T-helper 2 cell treated with Interferon-gamma antibody and Interleukin-4, amounts not matched to agents 5 μg/mL and 100 μg/mL, for 36 hours (primary cell): Measurements from ENCODE around the gene PNPLA5.
A peak's percentile ranks its signal among the peaks of the same experiment; 100 is the strongest.

Source experiments
- DNase-seq: peaks from one replicate; pipeline ENCODE4 v3.0.0; 2021; ENCODE audit warnings: low spot score
- H3K27ac Mint-ChIP-seq: one replicate; pipeline ENCODE4 v1.8.0; 2021; ENCODE audit warnings: mild to moderate bottlenecking, mixed read lengths
- H3K27me3 Mint-ChIP-seq: one replicate; pipeline ENCODE4 v1.8.0; 2021; ENCODE audit warnings: low read depth, mixed read lengths
- H3K36me3 Mint-ChIP-seq: one replicate; pipeline ENCODE4 v1.8.0; 2021; ENCODE audit warnings: low read depth, mixed read lengths
- H3K4me1 Mint-ChIP-seq: one replicate; pipeline ENCODE4 v1.8.0; 2021; ENCODE audit warnings: low read depth, mixed read lengths
- H3K4me3 Mint-ChIP-seq: one replicate; pipeline ENCODE4 v1.8.0; 2022; ENCODE audit warnings: mild to moderate bottlenecking, moderate library complexity, mixed read lengths
- H3K9me3 Mint-ChIP-seq: one replicate; pipeline ENCODE4 v1.8.0; 2021; ENCODE audit warnings: mixed read lengths

PNPLA5 gene

GRCh38 chr22:43892183-43892894 is 526 bp upstream of the PNPLA5 start:
- Mint-ChIP-seq H3K27ac (no peak overlapping the region), H3K4me1 (no peaks in the 10 kb centered on the region), H3K9me3 (no peaks in the 10 kb centered on the region), H3K4me3 (no peak overlapping the region), H3K27me3 (peaks cover 33% of the 10 kb centered on the region), H3K36me3 (no peaks in the 10 kb centered on the region)
- DNase-seq = no peak

DNA sequence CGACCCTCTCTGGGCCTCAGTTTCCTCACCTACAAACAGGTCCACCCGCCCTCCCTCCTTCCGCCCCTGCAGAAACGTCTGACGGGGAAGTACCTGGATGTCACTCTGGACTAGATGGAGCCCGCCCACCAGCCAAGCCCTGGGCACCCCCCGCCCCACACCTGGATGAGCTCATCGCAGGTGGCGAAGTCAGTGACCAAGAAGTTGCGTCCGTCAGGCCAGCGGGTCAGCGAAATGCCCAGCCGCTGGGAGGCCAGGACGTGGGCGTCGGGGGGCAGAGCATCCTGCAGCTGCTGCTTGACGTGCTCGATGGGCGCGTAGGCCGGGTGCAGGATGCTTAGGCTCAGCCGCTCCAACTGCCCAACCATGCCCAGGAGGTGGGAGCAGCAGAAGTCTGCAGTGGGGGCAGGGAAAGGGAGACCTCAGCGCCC is 897 bp downstream of the PNPLA5 start:
- Mint-ChIP-seq H3K27me3 (peaks cover 33% of the 10 kb centered on the region), H3K9me3 (no peaks in the 10 kb centered on the region), H3K36me3 (no peaks in the 10 kb centered on the region), H3K27ac (no peak overlapping the region), H3K4me3 (no peak overlapping the region), H3K4me1 (no peaks in the 10 kb centered on the region)
- DNase-seq = no peak

GRCh38 chr22:43889860-43890253 is 2.0 kb downstream of the PNPLA5 start:
- Mint-ChIP-seq H3K36me3 (no peaks in the 10 kb centered on the region), H3K27ac (no peak overlapping the region), H3K4me1 (no peaks in the 10 kb centered on the region), H3K9me3 (no peaks in the 10 kb centered on the region), H3K27me3 (peaks cover 33% of the 10 kb centered on the region), H3K4me3 (no peak overlapping the region)
- DNase-seq = no peak

DNA sequence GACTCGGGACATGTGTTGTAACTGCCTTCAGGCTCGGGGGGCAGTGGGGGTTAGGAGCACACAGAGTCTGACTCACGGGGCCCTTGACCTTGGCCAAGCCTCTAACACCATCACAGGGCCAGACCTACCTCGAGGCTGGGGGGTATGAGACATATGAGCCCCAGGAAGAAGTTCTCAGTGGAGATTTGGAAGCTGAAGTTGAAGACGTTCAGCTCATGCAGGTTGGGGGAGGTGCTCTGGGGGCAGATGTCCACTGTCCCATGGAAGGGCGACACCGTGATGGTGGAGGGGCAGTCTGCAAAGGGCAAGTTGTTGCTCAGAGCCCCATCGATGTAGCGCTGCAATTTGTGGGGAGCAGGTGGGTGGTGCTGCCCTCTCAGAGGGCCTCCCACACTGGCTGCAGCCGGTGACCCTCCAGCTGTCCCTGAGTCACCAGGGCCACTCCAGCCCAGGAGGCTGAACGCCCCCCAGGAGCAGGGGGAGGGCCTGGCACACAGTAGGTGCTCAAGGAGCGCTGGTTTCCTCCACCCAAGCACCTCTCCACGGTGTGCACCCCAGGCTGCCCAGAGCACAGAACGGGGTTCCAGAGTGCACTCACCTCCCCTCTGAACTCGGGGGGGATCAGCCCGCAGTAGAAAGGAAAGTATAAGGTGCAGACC is 2.5 kb downstream of the PNPLA5 start:
- DNase-seq = no peak
- Mint-ChIP-seq H3K27ac (no peak overlapping the region), H3K9me3 (no peaks in the 10 kb centered on the region), H3K4me3 (no peak overlapping the region), H3K4me1 (no peaks in the 10 kb centered on the region), H3K27me3 (peaks cover 33% of the 10 kb centered on the region), H3K36me3 (no peaks in the 10 kb centered on the region)

DNA sequence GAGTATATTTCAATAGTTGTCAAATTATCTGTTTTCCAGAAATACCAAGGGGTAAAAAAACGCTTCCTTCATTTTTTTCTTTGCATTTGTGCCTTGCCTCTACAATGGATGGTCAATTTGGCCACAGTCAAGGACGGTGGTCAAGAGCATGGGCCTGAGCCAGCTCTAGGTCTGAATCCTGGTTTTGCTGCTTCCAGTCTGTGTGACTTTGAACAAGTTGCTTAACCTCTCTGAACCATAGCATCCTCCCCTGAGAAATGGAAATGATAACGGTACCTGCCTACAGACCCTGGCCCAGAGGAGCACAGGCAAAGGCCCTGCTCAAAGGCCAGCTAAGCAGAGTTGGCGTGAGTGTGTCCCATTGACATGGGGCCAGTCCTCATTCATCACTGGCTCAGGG is 3.1 kb downstream of the PNPLA5 start:
- no peak overlapping the region for H3K4me3 Mint-ChIP-seq
- no peak for DNase-seq
- no peaks in the 10 kb centered on the region for H3K9me3 Mint-ChIP-seq
- no peaks in the 10 kb centered on the region for H3K36me3 Mint-ChIP-seq
- no peaks in the 10 kb centered on the region for H3K4me1 Mint-ChIP-seq
- no peak overlapping the region for H3K27ac Mint-ChIP-seq
- H3K27me3 Mint-ChIP-seq = peaks cover 31% of the 10 kb centered on the region

DNA sequence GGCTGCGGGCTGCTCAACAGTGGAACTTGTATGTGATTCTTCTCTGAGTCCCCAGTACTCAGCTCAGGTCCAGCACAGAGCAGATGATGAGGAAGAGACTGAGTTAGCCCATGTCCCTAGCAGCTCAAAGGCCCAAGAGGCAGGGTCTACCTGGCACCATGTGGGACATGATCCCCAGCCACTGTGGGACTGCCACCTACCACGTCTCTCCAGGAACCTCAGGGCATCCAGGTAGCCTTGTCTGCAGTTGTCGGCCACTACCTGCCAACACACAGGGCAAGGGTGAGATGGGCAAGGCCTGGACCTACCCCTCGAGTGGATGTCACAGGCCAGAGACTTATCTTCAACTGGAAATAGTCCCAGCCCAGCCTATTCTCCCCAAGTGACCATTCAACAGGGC is 4.4 kb downstream of the PNPLA5 start:
- no peaks in the 10 kb centered on the region for H3K36me3 Mint-ChIP-seq
- peaks cover 25% of the 10 kb centered on the region for H3K27me3 Mint-ChIP-seq
- no peaks in the 10 kb centered on the region for H3K9me3 Mint-ChIP-seq
- no peak overlapping the region for H3K27ac Mint-ChIP-seq
- no peak for DNase-seq
- H3K4me3 Mint-ChIP-seq = no peak overlapping the region
- no peaks in the 10 kb centered on the region for H3K4me1 Mint-ChIP-seq

DNA sequence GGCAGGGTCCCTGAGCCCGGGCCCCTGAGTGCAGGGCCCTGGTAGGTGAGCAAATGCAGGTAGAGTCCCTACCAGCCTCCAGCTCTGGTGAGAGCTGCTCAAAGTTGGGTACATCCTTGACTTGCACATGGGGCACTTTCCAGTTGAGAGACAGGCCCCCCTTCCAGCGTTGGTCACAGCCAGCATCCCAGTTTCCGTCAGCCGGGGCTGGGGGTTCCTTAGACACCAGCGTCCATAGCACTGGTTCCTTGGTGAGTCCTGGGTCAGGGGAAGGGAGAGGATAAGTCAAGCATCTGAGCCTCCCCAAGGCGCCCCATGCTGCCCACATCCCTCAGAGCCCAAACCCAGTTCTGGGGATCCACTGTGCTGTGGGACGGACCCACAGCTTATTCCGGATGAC is 5.6 kb downstream of the PNPLA5 start:
- no peaks in the 10 kb centered on the region for H3K36me3 Mint-ChIP-seq
- no peak for DNase-seq
- H3K9me3 Mint-ChIP-seq = no peaks in the 10 kb centered on the region
- H3K27me3 Mint-ChIP-seq = peaks cover 17% of the 10 kb centered on the region
- no peak overlapping the region for H3K27ac Mint-ChIP-seq
- no peaks in the 10 kb centered on the region for H3K4me1 Mint-ChIP-seq
- H3K4me3 Mint-ChIP-seq = no peak overlapping the region

- DNase-seq = no peak
- Mint-ChIP-seq H3K4me3 (no peak overlapping the region), H3K4me1 (no peaks in the 10 kb centered on the region), H3K36me3 (no peaks in the 10 kb centered on the region), H3K9me3 (no peaks in the 10 kb centered on the region), H3K27me3 (peaks cover 17% of the 10 kb centered on the region), H3K27ac (no peak overlapping the region)
Observed at GRCh38 chr22:43885786-43886185, 6.0 kb downstream of the PNPLA5 start.

DNA sequence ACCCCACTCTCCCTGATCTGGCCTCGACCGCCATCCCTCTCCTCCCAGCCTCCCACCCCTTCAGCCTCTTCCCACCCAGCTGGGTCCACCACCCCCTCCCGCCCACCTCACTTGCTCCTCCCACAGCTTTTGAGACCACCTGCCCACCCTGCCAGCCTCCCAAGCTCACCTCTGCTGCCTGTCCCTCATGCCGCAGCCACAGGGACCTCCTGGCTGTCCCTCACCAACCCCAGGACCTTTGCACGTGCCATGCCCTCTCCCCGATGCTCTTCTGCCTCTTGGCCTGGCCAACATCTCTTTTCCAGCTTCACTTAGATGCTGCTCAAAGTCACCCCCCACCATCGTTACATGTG is 6.5 kb downstream of the PNPLA5 start:
- Mint-ChIP-seq H3K27ac (no peak overlapping the region), H3K4me1 (no peaks in the 10 kb centered on the region), H3K27me3 (peaks cover 12% of the 10 kb centered on the region), H3K36me3 (no peaks in the 10 kb centered on the region), H3K4me3 (no peak overlapping the region), H3K9me3 (no peaks in the 10 kb centered on the region)
- DNase-seq = no peak

GRCh38 chr22:43884600-43885318 is 7.1 kb downstream of the PNPLA5 start:
- no peak overlapping the region for H3K27ac Mint-ChIP-seq
- H3K4me1 Mint-ChIP-seq = no peaks in the 10 kb centered on the region
- H3K27me3 Mint-ChIP-seq = peaks cover 11% of the 10 kb centered on the region
- no peaks in the 10 kb centered on the region for H3K36me3 Mint-ChIP-seq
- no peak overlapping the region for H3K4me3 Mint-ChIP-seq
- H3K9me3 Mint-ChIP-seq = no peaks in the 10 kb centered on the region
- DNase-seq = peak; percentile 14

DNA sequence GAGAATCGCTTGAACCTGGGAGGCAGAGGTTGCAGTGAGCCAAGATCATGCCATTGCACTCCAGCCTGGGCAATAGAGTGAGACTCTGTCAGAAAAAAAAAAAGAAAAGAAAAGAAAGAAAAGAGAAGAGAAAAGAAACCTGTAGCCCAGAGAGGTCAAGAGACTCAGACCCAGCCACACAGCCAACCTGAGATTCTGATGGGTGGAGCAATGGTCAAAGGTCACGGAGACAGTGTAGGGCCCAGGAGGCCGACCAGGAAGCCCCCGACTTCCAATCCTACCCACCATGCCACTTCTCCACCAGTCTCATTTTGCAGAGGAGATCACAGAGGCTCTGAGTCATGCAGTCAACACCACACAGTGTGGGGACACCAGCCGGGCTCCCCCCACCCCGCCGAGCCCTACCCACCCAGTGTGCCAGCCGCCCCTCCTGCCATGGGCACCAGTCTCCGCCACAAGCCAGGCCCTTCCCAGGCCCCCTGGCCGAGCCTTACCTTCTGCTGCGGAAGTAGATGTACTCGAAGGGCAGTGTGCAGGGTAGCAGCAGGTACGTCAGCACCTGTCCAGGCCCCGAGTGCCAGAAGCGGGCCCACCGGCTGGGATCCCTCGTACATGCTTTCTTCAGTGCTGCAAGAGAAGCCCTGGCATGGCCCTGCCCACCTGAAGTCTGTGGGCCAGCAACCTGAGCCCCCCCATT is 7.9 kb downstream of the PNPLA5 start:
- no peak overlapping the region for H3K4me3 Mint-ChIP-seq
- H3K36me3 Mint-ChIP-seq = no peaks in the 10 kb centered on the region
- H3K9me3 Mint-ChIP-seq = no peaks in the 10 kb centered on the region
- H3K4me1 Mint-ChIP-seq = no peaks in the 10 kb centered on the region
- DNase-seq = no peak
- peaks cover 5% of the 10 kb centered on the region for H3K27me3 Mint-ChIP-seq
- H3K27ac Mint-ChIP-seq = no peak overlapping the region

DNA sequence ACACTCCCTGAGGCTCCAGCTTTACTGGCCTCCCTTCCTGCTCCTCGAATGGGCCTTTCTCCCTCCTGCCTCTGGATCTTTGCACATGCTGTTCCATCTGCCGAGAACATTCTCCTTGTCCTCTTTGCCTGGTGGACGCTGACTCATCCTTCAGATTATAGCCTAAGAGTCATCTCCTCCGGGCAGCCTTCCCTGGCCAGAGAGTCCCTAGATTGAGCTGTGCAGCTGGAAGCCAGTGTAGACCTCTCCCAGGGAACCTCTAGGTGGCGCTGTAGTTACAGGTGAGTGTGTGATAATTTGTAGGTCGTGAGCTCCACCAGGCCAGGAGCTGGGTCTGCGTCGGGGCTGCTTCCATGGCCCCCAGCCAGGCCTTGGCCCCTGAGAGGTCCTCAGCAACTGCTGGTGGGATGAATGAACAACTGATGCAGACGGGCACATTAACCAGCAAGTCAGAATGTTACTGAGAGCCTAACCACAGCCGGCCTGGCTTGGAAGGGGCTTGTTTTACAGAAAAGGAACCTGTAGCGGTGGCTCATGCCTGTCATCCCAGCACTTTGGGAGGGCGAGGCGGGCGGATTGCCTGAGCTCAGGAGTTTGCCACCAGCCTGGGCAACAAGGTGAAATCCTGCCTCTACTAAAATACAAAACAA is 8.7 kb downstream of the PNPLA5 start:
- Mint-ChIP-seq H3K27me3 (peaks cover 2% of the 10 kb centered on the region), H3K4me1 (no peaks in the 10 kb centered on the region), H3K36me3 (no peaks in the 10 kb centered on the region), H3K4me3 (no peak overlapping the region), H3K9me3 (no peaks in the 10 kb centered on the region), H3K27ac (no peak overlapping the region)
- peak; percentile 36 for DNase-seq

DNA sequence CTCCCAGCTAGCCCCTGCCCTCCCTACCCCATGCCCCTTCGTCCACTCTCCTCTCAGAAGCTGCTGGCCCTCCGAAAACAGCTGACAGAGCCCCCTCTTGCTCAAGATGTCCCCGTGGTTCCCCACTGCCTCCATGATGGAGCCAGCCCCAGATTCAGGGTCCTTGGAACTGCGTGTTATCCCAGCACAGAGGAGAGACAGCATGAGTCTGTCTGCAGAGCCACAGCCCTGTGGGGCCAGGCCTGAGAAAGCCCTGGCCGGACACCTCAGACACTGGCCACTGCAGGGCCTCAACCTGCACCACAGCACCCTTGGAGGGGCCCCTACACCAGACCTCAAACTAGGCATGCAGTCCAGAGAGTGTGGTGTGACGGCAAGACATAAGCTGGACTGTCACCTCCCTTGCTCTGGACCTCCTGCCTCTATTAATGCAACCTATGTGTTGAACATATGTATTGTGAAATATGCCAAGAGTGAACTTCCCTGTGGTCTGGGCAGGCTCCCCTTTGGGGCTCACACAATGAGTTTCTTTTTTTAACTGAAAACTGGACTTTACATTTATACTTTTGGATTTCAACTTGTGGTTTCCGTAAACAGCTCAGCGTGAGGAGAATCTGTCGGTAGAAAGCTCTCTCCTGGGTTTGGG is 9.6 kb downstream of the PNPLA5 start:
- H3K36me3 Mint-ChIP-seq = no peaks in the 10 kb centered on the region
- no peak overlapping the region for H3K27ac Mint-ChIP-seq
- no peak overlapping the region for H3K4me3 Mint-ChIP-seq
- no peaks in the 10 kb centered on the region for H3K27me3 Mint-ChIP-seq
- no peak for DNase-seq
- no peaks in the 10 kb centered on the region for H3K4me1 Mint-ChIP-seq
- no peaks in the 10 kb centered on the region for H3K9me3 Mint-ChIP-seq
